Fibroblast of skin of scalp (primary cell): ENCODE data around the gene NCAM2.

ENCODE experiments used
- DNase-seq: peaks from one replicate; pipeline ENCODE4 v3.0.0-alpha.2; 2013

NCAM2 gene

GRCh38 chr21:21460979-21461378 is 462.8 kb downstream of the NCAM2 start:
- DNase-seq: no peak

- no peak for DNase-seq
These were observed 465.2 kb downstream of the NCAM2 start for GRCh38 chr21:21463456-21463855.

GRCh38 chr21:21464684-21465083 is 466.5 kb downstream of the NCAM2 start:
- DNase-seq: no peak

- no peak for DNase-seq
These were observed 468.5 kb downstream of the NCAM2 start for GRCh38 chr21:21466752-21467151.

GRCh38 chr21:21468003-21468402 is 469.8 kb downstream of the NCAM2 start:
- DNase-seq: no peak

GRCh38 chr21:21481239-21481638 is 483.0 kb downstream of the NCAM2 start:
- no peak for DNase-seq

- no peak for DNase-seq
These were observed 510.6 kb downstream of the NCAM2 start for GRCh38 chr21:21508859-21509258.

- DNase-seq: no peak
These were observed 532.5 kb downstream of the NCAM2 start for GRCh38 chr21:21530680-21531079.

- DNase-seq: no peak
These were observed 549.3 kb downstream of the NCAM2 start for GRCh38 chr21:21547368-21547953.

- no peak for DNase-seq
These were observed 561.3 kb downstream of the NCAM2 start for GRCh38 chr21:21559285-21560045.
